ENCODE data around the gene ASMTL. TPM values are rescaled to one million over a fixed set of nuclear protein-coding genes. Genes with fewer than 3 reads are reported as not detected.

Gene ASMTL
- total RNA-seq, 4 donors from 2014 or later = 19.4 to 27.7 (median 24.4) TPM

DNA sequence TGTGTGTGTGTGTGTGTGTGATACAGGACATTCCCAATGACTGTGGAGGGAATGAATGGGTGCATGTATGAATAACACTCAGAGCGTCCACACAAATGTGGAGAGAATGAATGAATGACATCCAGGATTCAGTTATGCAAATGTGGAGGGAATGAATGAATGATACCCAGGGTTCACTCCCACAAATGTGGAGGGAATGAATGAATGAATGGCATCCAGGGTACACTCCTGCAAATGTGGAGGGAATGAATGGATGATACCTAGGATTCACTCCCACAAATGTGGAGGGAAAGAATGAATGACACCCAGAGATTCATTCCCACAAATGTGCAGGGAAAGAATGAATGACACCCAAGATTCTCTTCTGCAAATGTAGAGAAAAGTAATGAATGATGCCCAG, 36.0 kb upstream of the ASMTL start:
- TF ChIP-seq, protein P1, sequence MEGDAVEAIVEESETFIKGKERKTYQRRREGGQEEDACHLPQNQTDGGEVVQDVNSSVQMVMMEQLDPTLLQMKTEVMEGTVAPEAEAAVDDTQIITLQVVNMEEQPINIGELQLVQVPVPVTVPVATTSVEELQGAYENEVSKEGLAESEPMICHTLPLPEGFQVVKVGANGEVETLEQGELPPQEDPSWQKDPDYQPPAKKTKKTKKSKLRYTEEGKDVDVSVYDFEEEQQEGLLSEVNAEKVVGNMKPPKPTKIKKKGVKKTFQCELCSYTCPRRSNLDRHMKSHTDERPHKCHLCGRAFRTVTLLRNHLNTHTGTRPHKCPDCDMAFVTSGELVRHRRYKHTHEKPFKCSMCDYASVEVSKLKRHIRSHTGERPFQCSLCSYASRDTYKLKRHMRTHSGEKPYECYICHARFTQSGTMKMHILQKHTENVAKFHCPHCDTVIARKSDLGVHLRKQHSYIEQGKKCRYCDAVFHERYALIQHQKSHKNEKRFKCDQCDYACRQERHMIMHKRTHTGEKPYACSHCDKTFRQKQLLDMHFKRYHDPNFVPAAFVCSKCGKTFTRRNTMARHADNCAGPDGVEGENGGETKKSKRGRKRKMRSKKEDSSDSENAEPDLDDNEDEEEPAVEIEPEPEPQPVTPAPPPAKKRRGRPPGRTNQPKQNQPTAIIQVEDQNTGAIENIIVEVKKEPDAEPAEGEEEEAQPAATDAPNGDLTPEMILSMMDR (IDR thresholded peaks at IDR 0.05) = no peak
- TF ChIP-seq POLR2A (IDR thresholded peaks at IDR 0.05) = no peak
- TF ChIP-seq EP300 (IDR thresholded peaks at IDR 0.05) = no peak
- TF ChIP-seq POLR2AphosphoS5 (IDR thresholded peaks at IDR 0.05) = no peak
- WGBS = 90% methylated on average over 1 of the region's 1 CpG
- no peak for DNase-seq (ENCODE audit: low spot score in 2 of 2)
- Histone ChIP-seq H3K27me3 (no peaks in the 10 kb centered on the region), H3K36me3 (no peaks in the 10 kb centered on the region), H3K9me3 (no peaks in the 10 kb centered on the region), H3K4me1 (peaks cover 5% of the 10 kb centered on the region), H3K4me3 (no peak overlapping the region), H3K27ac (no peak overlapping the region)

DNA sequence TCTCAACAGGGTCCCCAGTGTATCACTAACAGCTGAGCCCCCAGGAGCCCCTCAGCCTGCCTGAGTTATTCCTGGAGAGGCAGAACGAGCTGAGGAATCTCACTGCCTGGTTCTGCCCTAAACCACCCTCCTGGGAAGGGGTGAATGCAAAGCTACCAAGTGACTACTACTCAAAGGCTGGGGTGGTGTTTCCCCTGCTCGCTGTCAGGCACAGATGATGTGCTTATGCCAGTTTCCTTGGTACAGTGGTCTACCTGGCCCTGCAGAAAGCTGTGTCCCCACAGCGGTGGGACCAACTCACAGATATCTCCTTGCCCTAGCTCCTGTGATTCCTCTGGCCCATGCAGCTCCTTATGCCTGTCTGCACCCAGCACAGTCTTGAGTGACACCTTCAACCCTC, 35.4 kb upstream of the ASMTL start:
- WGBS = 86% methylated on average over 3 of the region's 3 CpGs
- H3K4me1 ChIP-seq = no peaks in the 10 kb centered on the region
- H3K27me3 ChIP-seq = no peaks in the 10 kb centered on the region
- DNase-seq (ENCODE audit: low spot score in 2 of 2) = no peak
- TF ChIP-seq POLR2A (IDR thresholded peaks at IDR 0.05) = no peak
- TF ChIP-seq, protein P1 (IDR thresholded peaks at IDR 0.05) = no peak
- TF ChIP-seq POLR2AphosphoS5 (IDR thresholded peaks at IDR 0.05) = no peak
- no peak for TF ChIP-seq EP300 (IDR thresholded peaks at IDR 0.05)
- H3K27ac ChIP-seq = no peak overlapping the region
- H3K36me3 ChIP-seq = no peaks in the 10 kb centered on the region
- no peaks in the 10 kb centered on the region for H3K9me3 ChIP-seq
- H3K4me3 ChIP-seq = no peak overlapping the region

DNA sequence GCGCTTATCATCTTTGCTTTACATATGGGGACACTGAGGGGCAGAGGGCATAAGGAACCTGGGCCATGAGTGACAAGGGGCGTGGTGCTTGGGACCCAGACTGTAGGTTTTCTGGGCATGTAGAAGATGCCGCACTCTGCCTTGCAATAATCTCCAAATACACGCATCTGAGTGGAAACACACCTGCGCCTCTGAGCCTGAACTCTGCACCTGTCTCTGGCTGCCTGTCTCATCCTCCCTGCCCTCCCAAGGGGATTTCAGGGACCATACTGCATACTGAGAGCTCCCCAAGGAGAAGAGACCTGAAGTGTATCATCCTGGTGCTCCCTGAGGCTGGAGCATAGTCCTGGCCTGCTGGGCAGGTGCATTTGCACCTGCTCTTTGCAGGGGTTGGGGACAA, 34.7 kb upstream of the ASMTL start:
- 92% methylated on average over 5 of the region's 5 CpGs for WGBS
- Histone ChIP-seq H3K9me3 (no peaks in the 10 kb centered on the region), H3K4me1 (no peaks in the 10 kb centered on the region), H3K4me3 (no peak overlapping the region), H3K27me3 (no peaks in the 10 kb centered on the region), H3K36me3 (no peaks in the 10 kb centered on the region), H3K27ac (no peak overlapping the region)
- no peak for TF ChIP-seq POLR2AphosphoS5 (IDR thresholded peaks at IDR 0.05)
- peak; percentile 21 to 33 for DNase-seq (ENCODE audit: low spot score in 2 of 2)

DNA sequence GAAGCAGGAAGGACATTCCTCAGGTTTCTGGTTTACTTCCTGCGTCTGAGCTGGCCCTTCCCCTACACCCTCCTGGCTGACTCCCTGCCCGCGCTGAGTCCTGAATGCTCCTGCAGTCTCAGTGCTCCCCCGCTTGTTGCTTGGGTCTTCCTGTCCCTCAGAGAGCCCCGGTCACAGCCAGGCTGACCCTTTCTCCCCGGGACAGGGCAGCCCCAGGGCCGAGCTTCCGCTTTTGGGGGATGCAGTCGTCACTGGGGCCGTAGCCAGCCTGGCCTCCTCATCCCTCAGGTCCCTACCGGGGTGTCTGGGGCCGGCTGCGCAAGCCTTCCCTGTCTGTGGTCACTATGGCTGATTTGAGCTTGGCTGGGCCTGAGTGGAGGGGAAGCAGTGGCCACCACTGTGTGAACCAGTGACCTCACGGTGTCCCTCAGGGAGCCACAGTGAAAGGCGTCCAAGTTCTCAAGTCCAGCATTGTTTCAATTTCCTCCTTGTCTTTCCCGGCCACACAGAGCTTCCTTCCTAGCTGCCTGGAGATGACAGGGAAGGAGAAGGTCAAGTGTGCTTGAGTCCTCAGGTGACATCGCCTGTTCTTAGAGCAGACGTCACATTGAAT, 34.1 kb upstream of the ASMTL start:
- DNase-seq (ENCODE audit: low spot score in 2 of 2) = peak in 1 of 2 donors; percentile 69
- WGBS = 70% methylated on average over 15 of the region's 18 CpGs
- no peaks in the 10 kb centered on the region for H3K9me3 ChIP-seq
- H3K27me3 ChIP-seq = no peaks in the 10 kb centered on the region
- no peak overlapping the region for H3K4me3 ChIP-seq
- H3K27ac ChIP-seq = no peak overlapping the region
- H3K4me1 ChIP-seq = peaks cover 2% of the 10 kb centered on the region
- no peaks in the 10 kb centered on the region for H3K36me3 ChIP-seq
- TF ChIP-seq, protein P1 (IDR thresholded peaks at IDR 0.05) = no peak
- TF ChIP-seq POLR2AphosphoS5 (IDR thresholded peaks at IDR 0.05) = no peak
- no peak for TF ChIP-seq POLR2A (IDR thresholded peaks at IDR 0.05)
- TF ChIP-seq EP300 (IDR thresholded peaks at IDR 0.05) = no peak

DNA sequence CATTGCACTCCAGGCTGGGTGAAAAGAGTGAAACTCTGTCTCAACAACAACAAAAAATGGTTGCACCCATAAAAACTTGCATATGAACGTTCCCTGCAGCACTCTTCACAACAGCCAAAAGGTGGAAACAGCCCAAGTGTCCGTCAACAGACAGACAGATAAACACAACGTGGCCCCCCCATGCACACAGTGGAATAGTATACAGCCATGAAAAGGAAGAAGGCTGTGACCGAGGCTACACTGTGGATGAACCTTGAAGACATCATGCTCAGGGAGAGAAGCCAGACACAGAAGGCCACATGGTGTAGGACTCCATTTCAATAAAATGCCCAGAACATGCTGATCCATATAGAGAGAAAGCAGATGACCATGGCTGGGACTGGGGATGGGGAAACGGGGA, 33.5 kb upstream of the ASMTL start:
- DNase-seq (ENCODE audit: low spot score in 2 of 2) = peak in 1 of 2 donors; percentile 5
- Histone ChIP-seq H3K27me3 (no peaks in the 10 kb centered on the region), H3K27ac (no peak overlapping the region), H3K36me3 (no peaks in the 10 kb centered on the region), H3K4me1 (peaks cover 9% of the 10 kb centered on the region), H3K9me3 (no peaks in the 10 kb centered on the region), H3K4me3 (no peak overlapping the region)
- TF ChIP-seq POLR2A (IDR thresholded peaks at IDR 0.05) (no peak), POLR2AphosphoS5 (IDR thresholded peaks at IDR 0.05) (no peak), EP300 (IDR thresholded peaks at IDR 0.05) (no peak)
- TF ChIP-seq, protein P1 (IDR thresholded peaks at IDR 0.05) = no peak
- 86% methylated on average over 5 of the region's 5 CpGs for WGBS

DNA sequence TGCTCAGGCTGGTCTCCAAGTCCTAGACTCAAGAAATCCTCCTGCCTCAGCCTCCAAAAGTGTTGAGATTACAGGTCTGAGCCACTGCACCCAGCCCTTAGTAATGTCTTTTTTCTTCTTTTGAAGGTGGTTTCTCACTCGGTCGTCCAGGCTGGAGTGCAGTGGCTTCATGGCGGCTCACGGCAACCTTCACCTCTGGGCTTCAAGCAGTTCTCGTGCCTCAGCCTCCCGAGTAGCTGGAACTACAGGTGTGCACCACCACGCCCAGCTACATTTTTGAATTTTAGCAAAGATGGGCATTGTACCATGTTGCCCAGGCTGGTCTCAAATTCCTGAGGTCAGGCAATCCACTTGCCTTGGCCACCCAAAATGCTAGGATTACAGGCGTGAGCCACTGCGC, 32.3 kb upstream of the ASMTL start:
- TF ChIP-seq, protein P1 (IDR thresholded peaks at IDR 0.05) = no peak
- TF ChIP-seq POLR2AphosphoS5 (IDR thresholded peaks at IDR 0.05) (no peak), POLR2A (IDR thresholded peaks at IDR 0.05) (no peak), EP300 (IDR thresholded peaks at IDR 0.05) (no peak)
- WGBS = 87% methylated on average over 9 of the region's 9 CpGs
- Histone ChIP-seq H3K27me3 (no peaks in the 10 kb centered on the region), H3K27ac (no peak overlapping the region), H3K4me3 (no peak overlapping the region), H3K9me3 (no peaks in the 10 kb centered on the region), H3K4me1 (peaks cover 11% of the 10 kb centered on the region), H3K36me3 (no peaks in the 10 kb centered on the region)
- peak; percentile 44 to 49 for DNase-seq (ENCODE audit: low spot score in 2 of 2)
